ENCODE measurements around the gene CLCA1.

DNA sequence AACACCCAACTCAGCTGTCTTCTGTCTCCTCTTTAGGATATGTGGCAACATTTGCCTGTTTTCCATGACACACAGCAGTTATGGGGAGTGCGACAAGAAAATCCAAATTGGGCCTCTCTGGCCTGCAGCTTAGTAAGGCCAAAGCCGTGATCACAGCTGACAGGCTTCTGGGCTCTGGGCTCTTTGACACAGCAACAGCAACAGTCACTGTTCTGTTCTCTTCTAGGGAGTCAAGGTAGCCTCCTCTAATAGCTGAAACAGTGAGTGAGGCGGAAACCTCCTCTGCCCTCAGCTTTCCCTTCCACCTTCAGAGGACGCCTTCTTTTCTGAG, 19.0 kb downstream of the CLCA1 start:
- TF ChIP-seq, protein P1, sequence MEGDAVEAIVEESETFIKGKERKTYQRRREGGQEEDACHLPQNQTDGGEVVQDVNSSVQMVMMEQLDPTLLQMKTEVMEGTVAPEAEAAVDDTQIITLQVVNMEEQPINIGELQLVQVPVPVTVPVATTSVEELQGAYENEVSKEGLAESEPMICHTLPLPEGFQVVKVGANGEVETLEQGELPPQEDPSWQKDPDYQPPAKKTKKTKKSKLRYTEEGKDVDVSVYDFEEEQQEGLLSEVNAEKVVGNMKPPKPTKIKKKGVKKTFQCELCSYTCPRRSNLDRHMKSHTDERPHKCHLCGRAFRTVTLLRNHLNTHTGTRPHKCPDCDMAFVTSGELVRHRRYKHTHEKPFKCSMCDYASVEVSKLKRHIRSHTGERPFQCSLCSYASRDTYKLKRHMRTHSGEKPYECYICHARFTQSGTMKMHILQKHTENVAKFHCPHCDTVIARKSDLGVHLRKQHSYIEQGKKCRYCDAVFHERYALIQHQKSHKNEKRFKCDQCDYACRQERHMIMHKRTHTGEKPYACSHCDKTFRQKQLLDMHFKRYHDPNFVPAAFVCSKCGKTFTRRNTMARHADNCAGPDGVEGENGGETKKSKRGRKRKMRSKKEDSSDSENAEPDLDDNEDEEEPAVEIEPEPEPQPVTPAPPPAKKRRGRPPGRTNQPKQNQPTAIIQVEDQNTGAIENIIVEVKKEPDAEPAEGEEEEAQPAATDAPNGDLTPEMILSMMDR (conservative IDR thresholded peaks at IDR 0.05; ENCODE audit: low read depth, low read length) = no peak
- no peak for TF ChIP-seq EZH2 (IDR thresholded peaks at IDR 0.05; ENCODE audit: low read length, unreplicated experiment)
